K562 (cell line): ENCODE results near the gene TYMP. TPM values are rescaled to one million over a fixed set of nuclear protein-coding genes. Genes with fewer than 3 reads are reported as not detected.
A peak's percentile ranks its signal among the peaks of the same experiment; 100 is the strongest.

Experiments
- ATAC-seq: fragments of 200-7000 bp; cut with Tn5 transposase; 3 replicates; pipeline ENCODE4 v1.9.1; 2020; ENCODE audit warnings: moderate library complexity
- BruUV-seq: library from RNA; stranded (reverse); fragments of 400-500 nt; replicated peaks from 2 replicates; lab custom pipeline; 2021; lab: Mats Ljungman, UMichigan
- CTCF ChIA-PET: fragments of 300-600 bp; formaldehyde crosslinking; extraction: SDS; loops from one replicate; lab custom pipeline; 2021; ENCODE audit warnings: low intra/inter-chr PET ratio; lab: Yijun Ruan, JAX
- POLR2A ChIA-PET: fragments of 300-600, 350-650 bp; sonication (Branson Sonifier 250); formaldehyde crosslinking; extraction: SDS; loops from one replicate; lab custom pipeline; 2021; ENCODE audit warnings: antibody characterized with exemption, inconsistent platforms; lab: Yijun Ruan, JAX
- DNase-seq, 4 experiments: peaks; one replicate each; pipeline versions ENCODE4 v3.0.0 to v3.0.0-alpha.2; 2011 to 2018; ENCODE audit warnings: low spot score in 3 of 4, mixed read lengths in 3 of 4; ENCODE audit errors: extremely low read depth in 1 of 4
- FAIRE-seq: peaks from 2 replicates; lab custom pipeline; 2011; peaks lifted over from hg19 to GRCh38; lab: Jason Lieb, UNC
- H2AFZ ChIP-seq: 2 replicates; pipeline ENCODE4 v1.6.0; 2011; ENCODE audit warnings: low read depth, low read length, control low read depth, inconsistent platforms
- H3K27ac ChIP-seq: fragments of 200-600 bp; 3 replicates; pipeline ENCODE4 v1.8.0; 2011; ENCODE audit warnings: low read depth, mild to moderate bottlenecking, control low read depth, inconsistent platforms, low read length, moderate library complexity, mixed read lengths; ENCODE audit errors: extremely low read depth
- H3K27me3 ChIP-seq, 2 experiments: fragments of 300-600 bp in 1 of 2; 2 replicates in 1 of 2; 3 replicates in 1 of 2; pipeline versions ENCODE4 v1.6.0 to v1.8.0; 2011; ENCODE audit warnings: inconsistent platforms in 2 of 2, low read length in 2 of 2, mild to moderate bottlenecking in 1 of 2, mixed read lengths in 1 of 2, moderate library complexity in 1 of 2; ENCODE audit not compliant: control insufficient read depth in 2 of 2, insufficient read depth in 2 of 2
- H3K36me3 ChIP-seq: fragments of 300-600 bp; 3 replicates; pipeline ENCODE4 v1.8.0; 2011; ENCODE audit warnings: mild to moderate bottlenecking, low read length, inconsistent platforms; ENCODE audit not compliant: control insufficient read depth, insufficient read depth
- H3K4me1 ChIP-seq, 2 experiments: fragments of 200-600 bp in 1 of 2; replicated peaks in 1 of 2; 2 replicates in 1 of 2; 3 replicates in 1 of 2; pipeline versions ENCODE4 v1.5.1 to v1.8.0; 2011; ENCODE audit warnings: inconsistent platforms in 2 of 2, low read length in 2 of 2, mild to moderate bottlenecking in 1 of 2, mixed read lengths in 1 of 2, moderate library complexity in 1 of 2; ENCODE audit not compliant: control insufficient read depth in 2 of 2, insufficient read depth in 2 of 2
- H3K4me2 ChIP-seq: 2 replicates; pipeline ENCODE4 v1.6.1; 2011; ENCODE audit warnings: low read length, control low read depth, inconsistent platforms, mixed read lengths; ENCODE audit not compliant: insufficient read depth
- H3K4me3 ChIP-seq: fragments of 200-600 bp; sonication (generic), shearing (Covaris generic); 2 replicates; pipeline ENCODE4 v1.5.1; 2016; ENCODE audit warnings: control low read depth, inconsistent platforms
- H3K79me2 ChIP-seq: fragments of 200-600 bp; 3 replicates; pipeline ENCODE4 v1.8.0; 2011; ENCODE audit warnings: low read length, inconsistent platforms; ENCODE audit not compliant: control insufficient read depth, insufficient read depth
- H3K9ac ChIP-seq, 2 experiments: 2 replicates each; pipeline versions ENCODE4 v1.6.0 to v1.6.1; 2011; ENCODE audit warnings: low read depth in 2 of 2, low read length in 2 of 2, control low read depth in 1 of 2, inconsistent platforms in 1 of 2, mild to moderate bottlenecking in 1 of 2, mixed read lengths in 1 of 2; ENCODE audit not compliant: insufficient read depth in 1 of 2
- H3K9me1 ChIP-seq: one replicate; pipeline ENCODE4 v1.6.0; 2011; ENCODE audit warnings: inconsistent platforms, mild to moderate bottlenecking, low read length, moderate library complexity; ENCODE audit not compliant: control insufficient read depth, insufficient read depth
- H3K9me3 ChIP-seq: replicated peaks from 2 replicates; pipeline ENCODE4 v1.5.1; 2011; ENCODE audit warnings: low read depth, low read length, inconsistent platforms; ENCODE audit not compliant: control insufficient read depth, insufficient read depth
- H4K20me1 ChIP-seq: replicated peaks from 2 replicates; pipeline ENCODE4 v1.6.1; 2011; ENCODE audit warnings: low read length, inconsistent platforms, mixed read lengths; ENCODE audit not compliant: control insufficient read depth, insufficient read depth
- CCNT2 ChIP-seq: IDR thresholded peaks from 2 replicates; pipeline ENCODE4 v1.6.1; 2011; ENCODE audit warnings: borderline replicate concordance, low read depth, mild to moderate bottlenecking, moderate library complexity, mixed read lengths, low read length; ENCODE audit not compliant: insufficient read length; ENCODE audit errors: extremely low read depth
- E2F3 ChIP-seq: fragments of 250-450 bp; sonication (Bioruptor Pico); IDR thresholded peaks from 2 replicates; pipeline ENCODE4 v1.4.0; 2020; ENCODE audit warnings: mild to moderate bottlenecking
- FOXK2 ChIP-seq, 2 experiments: fragments of 450-650 bp; IDR thresholded peaks in 1 of 2; conservative IDR thresholded peaks in 1 of 2; 2 replicates each; pipeline ENCODE4 v1.6.1; 2016; ENCODE audit warnings: low read depth in 2 of 2, mild to moderate bottlenecking in 1 of 2
- POLR2G ChIP-seq: fragments of 200-400 bp; formaldehyde crosslinking; IDR thresholded peaks from 2 replicates; pipeline ENCODE4 v1.6.1; 2017; ENCODE audit warnings: low read depth, mild to moderate bottlenecking, antibody characterized with exemption, low read length, moderate library complexity
- SP1 ChIP-seq: sonication (generic); formaldehyde crosslinking; IDR thresholded peaks from 2 replicates; pipeline ENCODE4 v1.8.1; 2022; ENCODE audit warnings: mild to moderate bottlenecking, missing genetic modification reagents
- ZNF12 ChIP-seq: sonication (generic); formaldehyde crosslinking; IDR thresholded peaks from 2 replicates; pipeline ENCODE4 v1.4.0; 2020; ENCODE audit warnings: mild to moderate bottlenecking, missing genetic modification reagents
- ZNF24 ChIP-seq: fragments of 450-650 bp; IDR thresholded peaks from 2 replicates; pipeline ENCODE4 v1.6.1; 2016
- ZZZ3 ChIP-seq: fragments of 450-650 bp; IDR thresholded peaks from 2 replicates; pipeline ENCODE4 v1.6.1; 2016; ENCODE audit warnings: antibody characterized with exemption, mild to moderate bottlenecking, moderate library complexity
- WGBS: fragments of 100-300 bp; shearing (Covaris generic); methylation state at CpG from one replicate; pipeline ENCODE4 v1.1.6; 2016; ENCODE audit warnings: low coverage, mixed read lengths; ENCODE audit not compliant: insufficient coverage; ENCODE audit errors: missing lambda C conversion rate; 5-methylcytosine and 5-hydroxymethylcytosine counted together
- in situ Hi-C: fragments of 300-500 bp; cut with MboI; formaldehyde crosslinking; loops from 4 replicates; pipeline ENCODE4 v1.15.0; 2018; ENCODE audit warnings: inconsistent platforms, mixed read lengths
- intact Hi-C: fragments of 100-400 bp; cut with micrococcal nuclease; formaldehyde crosslinking; loops from 2 replicates; pipeline ENCODE4 v1.14.2; 2022
- polyA plus RNA-seq, 8 experiments: library from polyadenylated mRNA; depleted of rRNA in 4 of 8; stranded (reverse) in 5 of 8; unstranded in 3 of 8; fragments of >200 nt; fragmentation: Nextera tagmentation in 2 of 8; fragmentation: Illumina TruSeq in 1 of 8; extraction: Ambion mirVana in 2 of 8; extraction: Trizol in 1 of 8; gene quantifications; 2 replicates each; pipeline versions ENCODE4 v1.2.1 to v1.2.3, GENCODE V29; 2011 to 2014; ENCODE audit warnings: inconsistent platforms in 1 of 8, missing spikeins in 1 of 8
- total RNA-seq, 7 experiments: library from RNA; depleted of rRNA in 6 of 7; stranded (reverse); fragments of >200 nt in 6 of 7; fragmentation: Illumina TruSeq in 2 of 7; extraction: Trizol in 2 of 7; gene quantifications; 2 replicates each; pipeline versions ENCODE4 v1.2.1 to v1.2.3, GENCODE V29; 2011 to 2021; ENCODE audit warnings: low replicate concordance in 1 of 7
- TF ChIP-seq, protein P1 (sequence below): sonication (generic); formaldehyde crosslinking; IDR thresholded peaks from 2 replicates; pipeline ENCODE4 v1.8.1; 2023; ENCODE audit warnings: mild to moderate bottlenecking, missing genetic modification reagents
- TF ChIP-seq, protein P2 (sequence below): sonication (generic); formaldehyde crosslinking; IDR thresholded peaks from 2 replicates; pipeline ENCODE4 v1.8.0; 2023; ENCODE audit warnings: mild to moderate bottlenecking, missing genetic modification reagents

Gene TYMP
- total and polyA plus RNA-seq, 9 of the 15 experiments (the other 6 are each of a cell fraction or from before 2014, with no cell fraction given) = 0.03 to 4.0 (median 2.4) TPM; not detected in 4

GRCh38 chr22:50530580-50530876 lies 716 bp upstream of the TYMP start:
- ATAC-seq (no peak), FAIRE-seq (no peak), DNase-seq (no peak)
- Histone ChIP-seq H3K9ac (no peak overlapping the region), H3K27me3 (no peaks in the 10 kb centered on the region), H3K27ac (no peak overlapping the region), H2AFZ (no peak overlapping the region), H3K4me1 (peaks cover 18 to 56% of the 10 kb centered on the region in 2 experiments; a peak in 4 of 5 replicates), H4K20me1 (no peaks in the 10 kb centered on the region), H3K79me2 (peaks cover 14% of the 10 kb centered on the region; the same call in 2 of the 3 replicates), H3K36me3 (no peaks in the 10 kb centered on the region), H3K9me3 (0 out of 2 replicates have a peak, but pooled peaks cover 2% of the 10 kb centered on the region), H3K4me3 (no peak overlapping the region), H3K4me2 (no peak overlapping the region), H3K9me1 (no peaks in the 10 kb centered on the region)
- ChIA-PET POLR2A (no interaction called here), CTCF (no interaction called here)
- intact Hi-C loops (no loop called here), in situ Hi-C loops (no loop called here)
- WGBS = 98% methylated on average over 7 of the region's 21 CpGs
- BruUV-seq = no TSS peak
- no peak for TF ChIP-seq ZNF12 (CRISPR knock-in tag)
- TF ChIP-seq POLR2G = peak; percentile 55; the same call in 1 of the 2 replicates
- TF ChIP-seq SP1 (CRISPR knock-in tag) = no peak
- TF ChIP-seq CCNT2 = no peak
- no peak for TF ChIP-seq FOXK2 (conservative IDR thresholded peaks at IDR 0.05 in 1 of 2, IDR thresholded peaks at IDR 0.05 in 1 of 2; ENCODE audit: low read depth in 2 of 2)

GRCh38 chr22:50529416-50529896 lies 356 bp downstream of the TYMP start:
- intact Hi-C loops = loop anchor here (5.0 kb wide), 1 partner anchor 33 kb away; the partner anchor contains the start of gene SYCE3
- no peak for FAIRE-seq
- in situ Hi-C loops = no loop called here
- Histone ChIP-seq H2AFZ (no peak overlapping the region), H3K9me3 (0 out of 2 replicates have a peak, but pooled peaks cover 2% of the 10 kb centered on the region), H3K27me3 (no peaks in the 10 kb centered on the region), H4K20me1 (peaks cover 5% of the 10 kb centered on the region; the same call in 1 of the 2 replicates), H3K79me2 (peaks cover 23% of the 10 kb centered on the region), H3K36me3 (peaks cover 4% of the 10 kb centered on the region; the same call in 1 of the 3 replicates), H3K9ac (no peak overlapping the region), H3K4me3 (no peak overlapping the region), H3K9me1 (no peaks in the 10 kb centered on the region), H3K27ac (no peak overlapping the region), H3K4me2 (no peak overlapping the region), H3K4me1 (peaks cover 17 to 66% of the 10 kb centered on the region in 2 experiments; a peak in 4 of 5 replicates)
- CTCF ChIA-PET = no interaction called here
- no peak for ATAC-seq
- WGBS = 99% methylated on average over 15 of the region's 50 CpGs
- no TSS peak for BruUV-seq
- POLR2A ChIA-PET = interaction anchor here (0.5 to 2.3 kb wide), 2 partner anchors 10 to 236 kb away, joined by 3 to 8 read pairs; no protein-coding TSS in a partner anchor
- no peak for DNase-seq
- TF ChIP-seq E2F3 (CRISPR knock-in tag) = no peak
- TF ChIP-seq ZZZ3 = no peak
- no peak for TF ChIP-seq ZNF24
- TF ChIP-seq, protein P1, sequence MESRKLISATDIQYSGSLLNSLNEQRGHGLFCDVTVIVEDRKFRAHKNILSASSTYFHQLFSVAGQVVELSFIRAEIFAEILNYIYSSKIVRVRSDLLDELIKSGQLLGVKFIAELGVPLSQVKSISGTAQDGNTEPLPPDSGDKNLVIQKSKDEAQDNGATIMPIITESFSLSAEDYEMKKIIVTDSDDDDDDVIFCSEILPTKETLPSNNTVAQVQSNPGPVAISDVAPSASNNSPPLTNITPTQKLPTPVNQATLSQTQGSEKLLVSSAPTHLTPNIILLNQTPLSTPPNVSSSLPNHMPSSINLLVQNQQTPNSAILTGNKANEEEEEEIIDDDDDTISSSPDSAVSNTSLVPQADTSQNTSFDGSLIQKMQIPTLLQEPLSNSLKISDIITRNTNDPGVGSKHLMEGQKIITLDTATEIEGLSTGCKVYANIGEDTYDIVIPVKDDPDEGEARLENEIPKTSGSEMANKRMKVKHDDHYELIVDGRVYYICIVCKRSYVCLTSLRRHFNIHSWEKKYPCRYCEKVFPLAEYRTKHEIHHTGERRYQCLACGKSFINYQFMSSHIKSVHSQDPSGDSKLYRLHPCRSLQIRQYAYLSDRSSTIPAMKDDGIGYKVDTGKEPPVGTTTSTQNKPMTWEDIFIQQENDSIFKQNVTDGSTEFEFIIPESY (CRISPR knock-in tag) = peak; percentile 92
- TF ChIP-seq, protein P2, sequence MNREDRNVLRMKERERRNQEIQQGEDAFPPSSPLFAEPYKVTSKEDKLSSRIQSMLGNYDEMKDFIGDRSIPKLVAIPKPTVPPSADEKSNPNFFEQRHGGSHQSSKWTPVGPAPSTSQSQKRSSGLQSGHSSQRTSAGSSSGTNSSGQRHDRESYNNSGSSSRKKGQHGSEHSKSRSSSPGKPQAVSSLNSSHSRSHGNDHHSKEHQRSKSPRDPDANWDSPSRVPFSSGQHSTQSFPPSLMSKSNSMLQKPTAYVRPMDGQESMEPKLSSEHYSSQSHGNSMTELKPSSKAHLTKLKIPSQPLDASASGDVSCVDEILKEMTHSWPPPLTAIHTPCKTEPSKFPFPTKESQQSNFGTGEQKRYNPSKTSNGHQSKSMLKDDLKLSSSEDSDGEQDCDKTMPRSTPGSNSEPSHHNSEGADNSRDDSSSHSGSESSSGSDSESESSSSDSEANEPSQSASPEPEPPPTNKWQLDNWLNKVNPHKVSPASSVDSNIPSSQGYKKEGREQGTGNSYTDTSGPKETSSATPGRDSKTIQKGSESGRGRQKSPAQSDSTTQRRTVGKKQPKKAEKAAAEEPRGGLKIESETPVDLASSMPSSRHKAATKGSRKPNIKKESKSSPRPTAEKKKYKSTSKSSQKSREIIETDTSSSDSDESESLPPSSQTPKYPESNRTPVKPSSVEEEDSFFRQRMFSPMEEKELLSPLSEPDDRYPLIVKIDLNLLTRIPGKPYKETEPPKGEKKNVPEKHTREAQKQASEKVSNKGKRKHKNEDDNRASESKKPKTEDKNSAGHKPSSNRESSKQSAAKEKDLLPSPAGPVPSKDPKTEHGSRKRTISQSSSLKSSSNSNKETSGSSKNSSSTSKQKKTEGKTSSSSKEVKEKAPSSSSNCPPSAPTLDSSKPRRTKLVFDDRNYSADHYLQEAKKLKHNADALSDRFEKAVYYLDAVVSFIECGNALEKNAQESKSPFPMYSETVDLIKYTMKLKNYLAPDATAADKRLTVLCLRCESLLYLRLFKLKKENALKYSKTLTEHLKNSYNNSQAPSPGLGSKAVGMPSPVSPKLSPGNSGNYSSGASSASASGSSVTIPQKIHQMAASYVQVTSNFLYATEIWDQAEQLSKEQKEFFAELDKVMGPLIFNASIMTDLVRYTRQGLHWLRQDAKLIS = no peak
